LHCN-M2 (cell line): ENCODE measurements around the gene COL18A1. TPM values are rescaled to one million over a fixed set of nuclear protein-coding genes. Genes with fewer than 3 reads are reported as not detected.

Experiments used
- DNase-seq: peaks from one replicate; pipeline ENCODE4 v3.0.0-alpha.2; 2012; ENCODE audit warnings: low read depth
- total RNA-seq: library from RNA; depleted of rRNA; stranded (reverse); fragments of >200 nt; gene quantifications from 2 replicates; pipeline ENCODE4 v1.2.3, GENCODE V29; 2014

The COL18A1 gene
- total RNA-seq, 1 experiment from 2014 or later = 54.2 TPM

DNA sequence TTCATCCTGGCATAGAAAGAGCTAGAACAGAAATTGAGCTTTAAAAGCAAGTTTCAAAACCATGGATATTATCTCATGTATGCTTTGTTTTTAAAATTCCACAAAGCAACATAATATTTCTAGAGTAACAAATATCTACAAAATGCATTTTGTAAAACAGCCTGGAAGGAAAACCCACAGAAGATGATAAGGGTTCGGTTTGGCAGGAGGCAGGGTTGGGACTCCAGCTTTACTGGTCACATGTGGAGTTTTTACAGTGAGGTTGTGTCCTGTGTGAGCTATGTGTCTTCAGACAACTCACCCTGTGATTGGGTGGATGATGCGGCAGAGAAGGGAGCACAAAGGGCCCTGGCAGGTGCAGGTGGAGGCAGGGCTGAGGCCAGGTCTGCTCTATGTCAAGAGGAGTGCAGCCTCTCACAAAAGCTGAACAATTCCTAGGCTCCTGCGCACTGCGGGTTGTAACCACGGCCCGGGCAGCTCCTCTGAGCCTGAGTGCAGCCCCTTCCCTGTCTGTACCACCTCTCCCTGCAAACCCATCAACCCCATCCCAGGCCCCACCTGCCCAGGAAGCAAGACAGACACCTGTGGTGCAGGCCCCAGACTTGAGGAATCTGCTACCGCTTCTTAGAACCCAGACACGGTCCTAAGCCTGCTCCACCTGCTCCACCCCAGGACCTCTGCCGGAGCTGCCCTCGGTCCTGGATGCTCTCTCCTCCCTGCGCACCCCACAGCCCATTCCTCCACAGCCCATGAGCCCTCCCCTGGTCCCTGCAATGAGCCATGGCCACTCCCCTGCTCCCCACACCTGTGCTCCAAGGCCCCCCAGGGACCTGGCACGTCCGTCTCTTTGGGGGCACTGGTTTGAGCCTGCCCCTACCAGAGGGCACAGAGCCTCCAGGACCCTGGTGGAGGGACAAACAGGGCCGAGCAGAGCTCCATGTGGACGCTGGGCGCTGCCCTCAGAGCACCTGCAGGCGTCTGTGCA, 2.8 kb upstream of the COL18A1 start:
- DNase-seq = no peak

DNA sequence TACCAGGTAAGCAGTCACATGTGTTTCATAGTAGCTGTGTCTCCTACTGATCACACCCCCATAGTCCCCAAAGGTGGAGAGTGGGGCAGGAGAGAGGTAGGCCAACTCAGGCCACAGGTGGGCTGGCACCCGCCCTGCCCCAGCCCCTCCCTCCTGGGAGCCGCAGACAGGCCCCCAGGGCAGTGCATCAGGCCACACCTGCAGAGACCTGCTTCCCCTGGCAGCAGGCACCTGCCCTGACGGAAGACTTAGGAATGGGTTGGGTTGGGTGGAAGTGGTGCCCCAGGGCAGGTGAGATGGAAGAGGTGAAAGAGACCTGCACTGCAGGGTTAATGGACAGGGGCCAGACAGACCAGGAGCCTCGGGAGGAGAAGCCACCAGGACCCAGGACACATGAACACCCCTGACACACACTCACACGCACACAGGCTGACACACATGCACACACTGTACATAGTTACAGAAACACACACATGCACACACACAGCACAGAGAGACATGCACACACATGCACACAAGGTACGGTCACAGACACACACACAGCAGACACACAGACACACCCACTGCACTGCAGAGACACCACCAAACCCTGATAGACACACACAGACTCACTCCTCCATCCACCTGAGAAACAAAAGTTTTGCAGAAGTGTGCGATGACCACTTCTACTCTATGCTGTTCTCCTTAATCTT, 1.7 kb upstream of the COL18A1 start:
- no peak for DNase-seq

DNA sequence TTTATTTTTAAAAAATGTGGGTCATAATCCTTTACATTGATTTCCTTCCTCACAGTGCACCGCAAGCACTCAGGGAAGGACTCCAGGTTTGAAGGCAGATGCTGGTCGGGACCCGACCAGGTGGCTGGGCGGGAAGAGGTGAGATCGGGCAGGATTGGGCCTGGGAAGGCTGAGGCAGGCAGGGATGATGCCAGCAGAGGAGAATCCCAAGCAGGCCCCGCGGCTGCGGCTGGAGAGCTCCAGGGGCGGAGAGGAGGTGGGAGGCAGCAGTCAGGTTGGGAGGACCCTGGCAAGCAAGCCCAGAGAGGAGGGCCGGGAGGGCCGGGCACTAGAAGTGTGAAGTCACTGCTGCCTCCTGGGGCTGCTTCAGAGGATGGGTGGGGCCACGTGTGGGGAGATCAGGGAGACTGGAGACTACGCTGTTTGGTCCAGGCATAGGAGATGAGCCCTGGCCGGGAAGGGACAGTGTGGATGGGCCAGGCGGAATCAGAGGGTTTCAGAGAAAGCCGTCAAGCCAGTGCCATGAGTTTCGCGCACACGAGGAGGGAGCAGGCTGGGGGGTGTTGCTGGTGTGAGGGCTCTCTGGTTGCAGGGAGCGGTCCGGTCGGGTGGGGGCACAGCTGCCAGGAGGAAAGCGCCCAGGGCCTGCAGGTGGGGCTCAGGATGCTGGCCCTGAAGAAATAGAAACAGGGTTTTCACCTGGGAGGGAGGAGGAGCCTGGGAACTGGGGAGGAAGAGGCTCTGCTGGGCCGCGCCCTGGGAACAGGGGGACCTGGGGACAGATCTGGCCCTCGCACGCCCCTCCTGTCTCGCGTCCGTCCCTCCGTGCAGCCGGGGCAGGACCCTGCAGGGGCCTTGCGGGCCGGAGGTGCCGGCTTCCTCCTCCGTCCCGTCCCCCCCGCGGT, 888 bp upstream of the COL18A1 start:
- no peak for DNase-seq

GRCh38 chr21:45405271-45405818, 380 bp downstream of the COL18A1 start:
- no peak for DNase-seq

GRCh38 chr21:45405819-45406762, 1.1 kb downstream of the COL18A1 start:
- DNase-seq = no peak

DNA sequence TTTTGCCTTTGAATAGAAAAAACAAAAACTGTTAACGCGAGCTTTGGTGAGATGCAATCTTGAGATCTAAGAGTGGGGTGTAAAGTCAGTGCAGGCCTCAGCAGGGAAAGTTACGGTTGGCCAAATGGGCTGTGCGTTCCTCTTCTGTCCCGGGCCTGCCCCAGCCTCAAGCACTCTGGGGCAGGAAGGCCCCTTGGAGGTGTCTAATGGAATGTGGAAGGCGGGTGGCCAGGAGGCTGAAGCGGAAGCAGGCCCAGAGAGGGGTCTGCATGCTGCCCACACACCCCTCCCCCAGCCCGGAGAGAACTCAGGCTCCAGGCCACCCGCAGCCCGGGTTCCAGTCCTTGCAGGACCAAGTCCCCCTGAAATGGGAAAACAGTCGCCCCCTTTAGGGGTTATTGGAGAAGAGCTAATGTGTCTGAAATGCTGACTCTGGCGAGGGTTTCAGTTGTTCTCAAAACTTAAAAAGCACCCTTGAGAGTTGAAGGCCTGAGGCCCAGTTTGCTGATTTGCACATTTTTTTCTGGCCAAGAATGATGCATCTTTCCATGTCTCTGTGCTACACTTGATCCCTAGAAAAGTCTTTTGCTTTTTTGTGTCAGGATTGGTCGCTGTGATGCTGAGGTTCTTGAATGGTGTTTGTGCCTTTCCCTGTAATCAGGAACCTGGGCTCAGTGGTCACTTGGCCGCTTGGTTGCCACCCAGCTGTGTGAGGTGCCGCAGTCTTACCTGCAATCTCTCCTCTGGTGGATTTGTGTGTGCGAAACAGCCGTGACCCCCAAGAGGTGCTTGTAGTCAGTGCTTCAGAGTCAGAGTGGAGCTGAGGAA, 2.0 kb downstream of the COL18A1 start:
- DNase-seq = no peak

DNA sequence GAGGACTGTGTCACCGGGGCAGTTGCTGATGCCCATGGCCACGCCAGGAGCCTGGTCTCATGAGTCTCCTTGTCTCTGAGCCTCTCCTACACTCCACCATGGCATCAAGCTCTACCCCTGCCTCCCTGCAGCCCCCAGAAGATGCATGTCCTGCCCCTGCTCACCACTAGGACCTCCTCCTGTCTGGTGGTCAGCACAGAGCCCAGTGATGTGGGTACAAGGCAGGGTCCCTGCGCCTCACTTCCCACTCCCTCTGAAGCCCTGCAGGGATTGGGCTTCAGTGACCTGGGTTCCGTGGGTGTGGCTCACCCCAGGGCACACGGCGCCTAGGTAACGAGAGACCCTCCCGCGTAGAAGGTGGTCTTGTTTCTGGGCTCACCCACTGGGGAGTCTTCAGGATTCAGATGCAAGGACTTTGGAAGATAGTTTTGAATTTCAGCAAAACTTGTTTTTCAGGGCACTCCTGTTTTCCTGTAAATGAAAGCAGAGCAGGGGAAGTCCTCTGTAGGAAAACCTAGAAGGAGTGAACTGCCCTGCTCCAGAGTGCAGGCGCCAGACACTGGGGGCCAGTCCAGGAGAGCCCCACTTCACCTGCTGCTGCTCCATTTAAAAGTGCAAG, 2.8 kb downstream of the COL18A1 start:
- no peak for DNase-seq

DNA sequence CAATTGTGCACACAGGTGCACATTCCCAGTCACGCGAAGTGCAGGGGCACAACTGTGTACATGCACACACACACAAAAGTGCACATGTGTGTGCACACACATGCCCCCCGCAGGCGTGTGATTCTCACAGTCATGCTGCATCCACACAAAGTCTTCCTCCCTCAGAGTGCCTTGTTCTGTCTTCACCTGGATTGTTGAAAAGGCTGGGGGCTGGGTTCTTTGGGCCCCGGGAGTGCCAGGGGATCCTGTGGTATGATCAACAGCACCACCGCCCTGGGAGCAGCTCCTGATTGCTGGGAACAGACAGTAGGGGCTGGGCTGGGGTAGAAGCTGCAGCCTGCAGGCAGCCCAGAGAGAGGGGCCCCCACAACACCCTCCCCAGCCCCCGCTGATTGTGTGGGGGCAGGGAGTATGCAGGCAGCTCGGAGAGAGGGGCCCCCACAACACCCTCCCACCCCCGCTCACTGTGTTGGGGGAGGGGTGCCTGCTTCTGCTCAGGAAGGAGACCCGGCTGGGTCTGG, 3.4 kb downstream of the COL18A1 start:
- no peak for DNase-seq

GRCh38 chr21:45408801-45409261, 3.9 kb downstream of the COL18A1 start:
- DNase-seq = no peak

GRCh38 chr21:45409466-45410150, 4.6 kb downstream of the COL18A1 start:
- no peak for DNase-seq

GRCh38 chr21:45410151-45410864, 5.3 kb downstream of the COL18A1 start:
- DNase-seq = no peak

- no peak for DNase-seq
Observed at GRCh38 chr21:45410865-45411809, 6.2 kb downstream of the COL18A1 start.

- DNase-seq = no peak
Observed at GRCh38 chr21:45411810-45412206, 6.8 kb downstream of the COL18A1 start.

GRCh38 chr21:45412491-45412890, 7.5 kb downstream of the COL18A1 start:
- DNase-seq = no peak

DNA sequence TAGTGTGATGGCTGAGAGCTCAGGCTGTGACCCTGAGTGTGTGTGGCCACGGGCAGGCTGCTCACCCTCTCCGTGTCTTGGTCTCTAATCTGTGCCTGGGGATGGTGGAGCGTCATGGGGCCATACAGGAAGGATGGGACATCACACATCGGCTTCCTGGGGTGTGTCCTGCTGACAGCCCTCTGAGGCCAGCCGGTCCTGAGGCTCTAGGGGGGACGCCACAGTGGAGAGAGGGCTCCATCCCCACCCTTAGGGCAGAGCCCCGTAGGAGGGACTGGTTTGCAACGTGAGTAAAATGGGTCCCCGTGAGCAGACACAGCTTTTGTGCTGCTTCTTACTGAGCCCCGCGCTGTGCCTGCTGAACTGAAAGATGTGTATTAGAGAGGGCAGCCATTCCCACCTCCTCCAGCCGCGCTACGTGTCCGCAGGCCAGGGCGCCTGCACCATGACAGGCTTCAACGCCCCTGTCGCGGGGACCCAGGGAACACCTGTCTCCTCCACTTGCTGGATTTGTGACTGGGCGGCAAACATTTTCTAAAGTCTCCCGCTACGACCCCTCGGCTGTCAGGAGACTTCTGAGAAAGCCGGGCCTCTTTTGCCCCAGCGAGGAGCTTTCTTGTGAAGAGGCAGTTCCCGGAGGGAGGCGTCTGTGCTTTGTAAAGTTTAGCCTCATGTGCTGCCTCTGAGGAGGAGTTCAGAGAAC, 8.1 kb downstream of the COL18A1 start:
- no peak for DNase-seq
